Stimulated activated CD8-positive, alpha-beta memory T cell treated with anti-CD3 and anti-CD28 coated beads, Interleukin-12 subunit alpha, Interleukin-12 subunit beta, amount 100 ng/mL, for 4 hours (primary cell): ENCODE data around the gene BRICD5.

ENCODE experiments used
- DNase-seq: peaks from one replicate; pipeline ENCODE4 v3.0.0-alpha.2; 2020; ENCODE audit warnings: low read depth

The BRICD5 gene

GRCh38 chr16:2163211-2163881 is 47.3 kb downstream of the BRICD5 start:
- DNase-seq = no peak

GRCh38 chr16:2162676-2163118 is 48.0 kb downstream of the BRICD5 start:
- DNase-seq = no peak

GRCh38 chr16:2161911-2162310 is 48.8 kb downstream of the BRICD5 start:
- DNase-seq = no peak

- DNase-seq = no peak
Measured at GRCh38 chr16:2160915-2161551, 49.6 kb downstream of the BRICD5 start.
